Measurements from ENCODE around the gene STX8.
A peak's percentile ranks its signal among the peaks of the same experiment; 100 is the strongest.

STX8 gene

DNA sequence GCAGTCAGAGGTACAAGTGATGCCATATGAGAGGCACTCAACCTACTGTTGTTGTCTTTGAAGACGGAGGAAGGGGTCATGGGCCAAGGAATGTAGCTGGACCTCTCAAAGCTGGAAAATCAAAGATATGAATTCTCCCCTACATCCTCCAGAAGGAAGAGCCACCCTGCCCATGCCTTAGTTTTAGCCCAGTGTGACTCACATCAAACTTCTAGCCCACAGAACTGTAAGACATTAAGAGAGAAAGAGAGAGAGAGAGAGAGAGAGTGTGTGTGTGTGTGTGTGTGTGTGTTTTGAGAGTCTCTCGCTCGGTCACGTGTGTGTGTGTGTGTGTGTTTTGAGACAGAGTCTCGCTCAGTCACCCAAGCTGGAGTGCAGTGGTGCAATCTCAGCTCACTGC lies 87.1 kb downstream of the STX8 start:
- Histone ChIP-seq H3K4me3 (ENCODE audit: low read depth, low read length) (no peak overlapping the region), H3K4me1 (ENCODE audit: control insufficient read depth, insufficient read depth, low read length) (no peaks in the 10 kb centered on the region), H3K36me3 (ENCODE audit: control insufficient read depth in 2 of 2, insufficient read depth in 1 of 2, low read length in 2 of 2) (no peaks in the 10 kb centered on the region), H3K27ac (ENCODE audit: extremely low read depth, low read depth, low read length) (no peak overlapping the region), H3K9me3 (ENCODE audit: control insufficient read depth, insufficient read depth, low read depth, low read length) (no peaks in the 10 kb centered on the region)
- TF ChIP-seq ZNF677 (tag by site-specific recombination; IDR thresholded peaks at IDR 0.05) (no peak), ZNF837 (tag by site-specific recombination; IDR thresholded peaks at IDR 0.05) (no peak), OVOL3 (tag by site-specific recombination; IDR thresholded peaks at IDR 0.05) (no peak), ZNF394 (tag by site-specific recombination; IDR thresholded peaks at IDR 0.05; ENCODE audit: borderline replicate concordance) (no peak), ZNF423 (tag by site-specific recombination; IDR thresholded peaks at IDR 0.05) (no peak), ZFP37 (tag by site-specific recombination; IDR thresholded peaks at IDR 0.05) (no peak), ZNF302 (tag by site-specific recombination; IDR thresholded peaks at IDR 0.05; ENCODE audit: low read depth) (no peak), ZNF544 (tag by site-specific recombination; IDR thresholded peaks at IDR 0.05) (no peak), ZNF561 (tag by site-specific recombination; IDR thresholded peaks at IDR 0.05; ENCODE audit: borderline replicate concordance) (no peak)
- TF ChIP-seq, protein P1, sequence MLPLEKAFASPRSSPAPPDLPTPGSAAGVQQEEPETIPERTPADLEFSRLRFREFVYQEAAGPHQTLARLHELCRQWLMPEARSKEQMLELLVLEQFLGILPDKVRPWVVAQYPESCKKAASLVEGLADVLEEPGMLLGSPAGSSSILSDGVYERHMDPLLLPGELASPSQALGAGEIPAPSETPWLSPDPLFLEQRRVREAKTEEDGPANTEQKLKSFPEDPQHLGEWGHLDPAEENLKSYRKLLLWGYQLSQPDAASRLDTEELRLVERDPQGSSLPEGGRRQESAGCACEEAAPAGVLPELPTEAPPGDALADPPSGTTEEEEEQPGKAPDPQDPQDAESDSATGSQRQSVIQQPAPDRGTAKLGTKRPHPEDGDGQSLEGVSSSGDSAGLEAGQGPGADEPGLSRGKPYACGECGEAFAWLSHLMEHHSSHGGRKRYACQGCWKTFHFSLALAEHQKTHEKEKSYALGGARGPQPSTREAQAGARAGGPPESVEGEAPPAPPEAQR (tag by site-specific recombination; IDR thresholded peaks at IDR 0.05) = no peak
- TF ChIP-seq, protein P2, sequence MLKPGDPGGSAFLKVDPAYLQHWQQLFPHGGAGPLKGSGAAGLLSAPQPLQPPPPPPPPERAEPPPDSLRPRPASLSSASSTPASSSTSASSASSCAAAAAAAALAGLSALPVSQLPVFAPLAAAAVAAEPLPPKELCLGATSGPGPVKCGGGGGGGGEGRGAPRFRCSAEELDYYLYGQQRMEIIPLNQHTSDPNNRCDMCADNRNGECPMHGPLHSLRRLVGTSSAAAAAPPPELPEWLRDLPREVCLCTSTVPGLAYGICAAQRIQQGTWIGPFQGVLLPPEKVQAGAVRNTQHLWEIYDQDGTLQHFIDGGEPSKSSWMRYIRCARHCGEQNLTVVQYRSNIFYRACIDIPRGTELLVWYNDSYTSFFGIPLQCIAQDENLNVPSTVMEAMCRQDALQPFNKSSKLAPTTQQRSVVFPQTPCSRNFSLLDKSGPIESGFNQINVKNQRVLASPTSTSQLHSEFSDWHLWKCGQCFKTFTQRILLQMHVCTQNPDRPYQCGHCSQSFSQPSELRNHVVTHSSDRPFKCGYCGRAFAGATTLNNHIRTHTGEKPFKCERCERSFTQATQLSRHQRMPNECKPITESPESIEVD (tag by site-specific recombination; IDR thresholded peaks at IDR 0.05) = no peak
- TF ChIP-seq, protein P3, sequence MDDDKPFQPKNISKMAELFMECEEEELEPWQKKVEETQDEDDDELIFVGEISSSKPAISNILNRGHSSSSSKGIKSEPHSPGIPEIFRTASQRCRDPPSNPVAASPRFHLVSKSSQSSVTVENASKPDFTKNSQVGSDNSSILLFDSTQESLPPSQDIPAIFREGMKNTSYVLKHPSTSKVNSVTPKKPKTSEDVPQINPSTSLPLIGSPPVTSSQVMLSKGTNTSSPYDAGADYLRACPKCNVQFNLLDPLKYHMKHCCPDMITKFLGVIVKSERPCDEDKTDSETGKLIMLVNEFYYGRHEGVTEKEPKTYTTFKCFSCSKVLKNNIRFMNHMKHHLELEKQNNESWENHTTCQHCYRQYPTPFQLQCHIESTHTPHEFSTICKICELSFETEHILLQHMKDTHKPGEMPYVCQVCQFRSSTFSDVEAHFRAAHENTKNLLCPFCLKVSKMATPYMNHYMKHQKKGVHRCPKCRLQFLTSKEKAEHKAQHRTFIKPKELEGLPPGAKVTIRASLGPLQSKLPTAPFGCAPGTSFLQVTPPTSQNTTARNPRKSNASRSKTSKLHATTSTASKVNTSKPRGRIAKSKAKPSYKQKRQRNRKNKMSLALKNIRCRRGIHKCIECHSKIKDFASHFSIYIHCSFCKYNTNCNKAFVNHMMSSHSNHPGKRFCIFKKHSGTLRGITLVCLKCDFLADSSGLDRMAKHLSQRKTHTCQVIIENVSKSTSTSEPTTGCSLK (tag by site-specific recombination; IDR thresholded peaks at IDR 0.05) = no peak
- CTCF ChIA-PET = interaction anchor here (0.6 kb wide), 1 partner anchor 55 kb away, joined by 4 read pairs; no protein-coding TSS in a partner anchor
- POLR2A ChIA-PET = no interaction called here

DNA sequence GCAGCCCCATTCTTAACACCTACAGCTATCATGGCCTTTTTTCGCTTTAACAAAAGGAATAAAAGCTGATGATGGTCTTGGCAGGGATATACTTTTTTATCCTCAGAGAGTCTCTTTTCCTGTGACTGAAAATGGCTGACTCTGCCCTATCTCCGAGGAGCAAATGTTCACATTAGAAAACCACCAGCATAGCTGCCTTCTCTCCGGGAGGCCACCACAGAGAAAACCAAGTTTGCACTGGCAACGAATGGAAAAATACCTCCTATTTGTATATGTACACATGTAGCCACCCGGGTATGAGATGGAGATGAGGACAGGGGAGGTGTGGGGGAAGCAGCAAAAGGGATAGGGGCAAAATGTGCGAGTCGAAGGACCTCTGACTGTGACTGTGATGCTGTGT lies 88.2 kb downstream of the STX8 start:
- 0 out of 2 replicates have a peak, but pooled peaks have one; percentile 13 for TF ChIP-seq GLIS1 (tag by site-specific recombination; IDR thresholded peaks at IDR 0.05)
- TF ChIP-seq, protein P4, sequence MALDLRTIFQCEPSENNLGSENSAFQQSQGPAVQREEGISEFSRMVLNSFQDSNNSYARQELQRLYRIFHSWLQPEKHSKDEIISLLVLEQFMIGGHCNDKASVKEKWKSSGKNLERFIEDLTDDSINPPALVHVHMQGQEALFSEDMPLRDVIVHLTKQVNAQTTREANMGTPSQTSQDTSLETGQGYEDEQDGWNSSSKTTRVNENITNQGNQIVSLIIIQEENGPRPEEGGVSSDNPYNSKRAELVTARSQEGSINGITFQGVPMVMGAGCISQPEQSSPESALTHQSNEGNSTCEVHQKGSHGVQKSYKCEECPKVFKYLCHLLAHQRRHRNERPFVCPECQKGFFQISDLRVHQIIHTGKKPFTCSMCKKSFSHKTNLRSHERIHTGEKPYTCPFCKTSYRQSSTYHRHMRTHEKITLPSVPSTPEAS (tag by site-specific recombination; IDR thresholded peaks at IDR 0.05) = no peak
- TF ChIP-seq MEIS1 (CRISPR knock-in tag; IDR thresholded peaks at IDR 0.05; ENCODE audit: borderline replicate concordance) = no peak
- no peak for TF ChIP-seq ZNF16 (tag by site-specific recombination; IDR thresholded peaks at IDR 0.05; ENCODE audit: low read depth)
- ChIA-PET CTCF (interaction anchor here (0.7 kb wide), 1 partner anchor 28 kb away, joined by 3 read pairs; no protein-coding TSS in a partner anchor), POLR2A (no interaction called here)
- H3K36me3 ChIP-seq (ENCODE audit: control insufficient read depth in 2 of 2, insufficient read depth in 1 of 2, low read length in 2 of 2) = no peaks in the 10 kb centered on the region
- no peak overlapping the region for H3K4me3 ChIP-seq (ENCODE audit: low read depth, low read length)
- H3K9me3 ChIP-seq (ENCODE audit: control insufficient read depth, insufficient read depth, low read depth, low read length) = no peaks in the 10 kb centered on the region
- no peak overlapping the region for H3K27ac ChIP-seq (ENCODE audit: extremely low read depth, low read depth, low read length)
- no peaks in the 10 kb centered on the region for H3K4me1 ChIP-seq (ENCODE audit: control insufficient read depth, insufficient read depth, low read length)

Data from HEK293 (cell line).